ENCODE results near the gene TUBB4A. TPM values are rescaled to one million over a fixed set of nuclear protein-coding genes. Genes with fewer than 3 reads are reported as not detected.
A peak's percentile ranks its signal among the peaks of the same experiment; 100 is the strongest.

The TUBB4A gene
- total and polyA plus RNA-seq, 8 donors = 0.76 to 3.9 (median 0.89) TPM; not detected in 3

- no peak overlapping the region for H3K27ac ChIP-seq
- TF ChIP-seq POLR2A (IDR thresholded peaks at IDR 0.05) (no peak), EP300 (IDR thresholded peaks at IDR 0.05) (no peak), POLR2AphosphoS5 (IDR thresholded peaks at IDR 0.05) (no peak), CTCF (IDR thresholded peaks at IDR 0.05) (no peak)
- intact Hi-C loops (cut with DNase I; ENCODE audit: low total_unique reads) = no loop called here
- no peak for DNase-seq
- no peaks in the 10 kb centered on the region for H3K36me3 ChIP-seq
- WGBS, 5 donors = 69 to 75% (median 71%) methylated on average over 13 of the region's 13 CpGs
- H3K4me1 ChIP-seq = no peaks in the 10 kb centered on the region
- peaks cover 0 to 21% (median 0%) of the 10 kb centered on the region in 3 donors for H3K27me3 ChIP-seq
- H3K4me3 ChIP-seq = no peak overlapping the region
- H3K9me3 ChIP-seq = peaks cover 0 to 7% (median 0%) of the 10 kb centered on the region in 4 donors
Measured at GRCh38 chr19:6540918-6541689, 39.0 kb upstream of the TUBB4A start.

GRCh38 chr19:6539514-6539913 lies 37.4 kb upstream of the TUBB4A start:
- Histone ChIP-seq H3K9me3 (peaks cover 0 to 7% (median 0%) of the 10 kb centered on the region in 4 donors), H3K27ac (no peak overlapping the region), H3K36me3 (no peaks in the 10 kb centered on the region), H3K27me3 (peaks cover 0 to 17% (median 4%) of the 10 kb centered on the region in 3 donors), H3K4me3 (no peak overlapping the region), H3K4me1 (peaks cover 0 to 3% (median under 1%) of the 10 kb centered on the region in 4 donors)
- intact Hi-C loops (cut with DNase I; ENCODE audit: low total_unique reads) = no loop called here
- DNase-seq = no peak
- TF ChIP-seq EP300 (IDR thresholded peaks at IDR 0.05) (no peak), CTCF (IDR thresholded peaks at IDR 0.05) (no peak), POLR2AphosphoS5 (IDR thresholded peaks at IDR 0.05) (no peak), POLR2A (IDR thresholded peaks at IDR 0.05) (no peak)
- WGBS, 5 donors = 77 to 90% (median 82%) methylated on average over 6 of the region's 6 CpGs

GRCh38 chr19:6535558-6536137 lies 33.5 kb upstream of the TUBB4A start:
- Histone ChIP-seq H3K4me1 (peaks cover 8 to 21% (median 16%) of the 10 kb centered on the region in 4 donors), H3K9me3 (peaks cover 0 to 7% (median 0%) of the 10 kb centered on the region in 4 donors), H3K27me3 (peaks cover 6 to 51% (median 32%) of the 10 kb centered on the region in 3 donors), H3K36me3 (no peaks in the 10 kb centered on the region), H3K27ac (no peak overlapping the region), H3K4me3 (no peak overlapping the region)
- intact Hi-C loops (cut with DNase I; ENCODE audit: low total_unique reads) = no loop called here
- TF ChIP-seq EP300 (IDR thresholded peaks at IDR 0.05) = no peak
- no peak for TF ChIP-seq POLR2AphosphoS5 (IDR thresholded peaks at IDR 0.05)
- TF ChIP-seq POLR2A (IDR thresholded peaks at IDR 0.05) = no peak
- no peak for TF ChIP-seq CTCF (IDR thresholded peaks at IDR 0.05)
- 83 to 94% (median 91%) methylated on average over 10 of the region's 10 CpGs for WGBS, 5 donors
- DNase-seq = no peak

GRCh38 chr19:6534451-6535093 lies 32.5 kb upstream of the TUBB4A start:
- WGBS, 5 donors = 46 to 56% (median 51%) methylated on average over 36 to 40 of the region's 40 CpGs
- intact Hi-C loops (cut with DNase I; ENCODE audit: low total_unique reads) = no loop called here
- TF ChIP-seq POLR2AphosphoS5 (IDR thresholded peaks at IDR 0.05) (no peak), CTCF (IDR thresholded peaks at IDR 0.05) (no peak), POLR2A (IDR thresholded peaks at IDR 0.05) (no peak), EP300 (IDR thresholded peaks at IDR 0.05) (no peak)
- peaks cover 8 to 31% (median 20%) of the 10 kb centered on the region in 4 donors for H3K4me1 ChIP-seq
- peaks cover 0 to 7% (median 0%) of the 10 kb centered on the region in 4 donors for H3K9me3 ChIP-seq
- no peak overlapping the region for H3K4me3 ChIP-seq
- H3K27ac ChIP-seq = no peak overlapping the region
- DNase-seq = peak in 1 of 2 donors; percentile 31
- H3K27me3 ChIP-seq = peaks cover 6 to 52% (median 32%) of the 10 kb centered on the region in 3 donors
- no peaks in the 10 kb centered on the region for H3K36me3 ChIP-seq
